IMR-90 (cell line): Measurements from ENCODE around the gene ZFHX3.

Experiments used
- CEBPB ChIP-seq: IDR thresholded peaks from 2 replicates; pipeline ENCODE4 v1.6.1; 2012; ENCODE audit warnings: low read depth, low read length, improper control_type of control experiment
- CTCF ChIP-seq: conservative IDR thresholded peaks from 2 replicates; pipeline ENCODE4 v1.5.1; 2012; ENCODE audit warnings: mild to moderate bottlenecking, low read depth, low read length, improper control_type of control experiment
- POLR2A ChIP-seq: IDR thresholded peaks from 2 replicates; pipeline ENCODE4 v1.6.1; 2012; ENCODE audit warnings: mild to moderate bottlenecking, low read depth, low read length
- RFX5 ChIP-seq: IDR thresholded peaks from 2 replicates; pipeline ENCODE4 v1.8.0; 2012; ENCODE audit warnings: low read depth, mild to moderate bottlenecking, low read length, moderate library complexity

DNA sequence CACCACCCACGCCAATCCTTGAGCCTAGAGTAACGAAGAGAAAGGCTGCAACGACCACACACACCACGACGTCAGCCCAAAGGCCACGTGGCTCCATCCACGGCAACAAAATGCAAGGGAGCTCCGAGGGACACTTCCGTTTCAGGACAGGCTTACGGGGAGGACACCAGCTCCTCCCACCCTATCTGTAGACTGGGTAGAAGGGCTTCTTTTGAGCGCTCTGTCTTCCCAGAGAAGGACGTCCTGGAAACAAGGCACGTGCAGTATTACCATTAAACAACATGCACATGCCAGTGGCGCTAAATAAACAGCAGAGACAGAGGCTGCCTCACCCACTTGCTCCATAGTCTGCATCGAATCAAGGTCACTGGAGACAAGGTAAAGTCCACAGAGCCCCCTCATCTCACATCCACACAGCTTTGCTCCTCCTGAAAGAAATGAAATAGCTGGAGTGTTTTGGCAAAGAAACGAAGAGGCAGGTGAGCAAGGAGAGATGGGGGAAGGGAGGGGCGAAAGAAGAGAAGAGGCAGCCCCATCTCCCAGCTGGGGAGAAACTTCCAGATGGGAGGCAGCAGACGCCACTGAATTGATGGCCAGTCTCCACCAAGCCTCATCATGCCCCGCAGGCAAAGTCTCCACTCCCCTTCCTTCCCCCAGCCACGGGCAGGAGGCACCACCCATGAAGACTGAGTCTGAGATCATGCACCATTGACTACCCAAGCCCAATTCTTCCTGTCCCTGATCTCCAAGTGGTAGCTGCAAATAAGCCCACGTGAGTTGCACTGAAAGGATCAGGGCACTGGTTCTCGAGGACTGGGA, 24.0 kb downstream of the ZFHX3 start:
- no peak for TF ChIP-seq CEBPB
- no peak for TF ChIP-seq RFX5
- no peak for TF ChIP-seq POLR2A
- TF ChIP-seq CTCF = no peak
